Lung (tissue), 16 donors: ENCODE results near the gene EDC4. TPM values are rescaled to one million over a fixed set of nuclear protein-coding genes. Genes with fewer than 3 reads are reported as not detected.

Source experiments
- ATAC-seq: fragments of 200-7000 bp; cut with Tn5 transposase; one replicate; pipeline ENCODE4 v1.9.1; 2020; ENCODE audit warnings: moderate number of reproducible peaks; ENCODE audit not compliant: insufficient read depth, low FRiP score
- DNase-seq, 3 donors: peaks; one replicate each; pipeline ENCODE4 v3.0.0-alpha.2; 2013 to 2017
- H3K27ac ChIP-seq, 2 donors: one replicate each; pipeline ENCODE4 v1.5.1; 2013; ENCODE audit warnings: mild to moderate bottlenecking in 2 of 2, moderate library complexity in 2 of 2, control low read depth in 1 of 2, inconsistent platforms in 1 of 2, low read depth in 1 of 2, low read length in 1 of 2
- H3K27me3 ChIP-seq, 3 donors: one replicate each; pipeline ENCODE4 v1.5.1; 2013; ENCODE audit warnings: low read length in 2 of 3; ENCODE audit not compliant: control insufficient read depth in 3 of 3, insufficient read depth in 3 of 3
- H3K36me3 ChIP-seq, 4 donors: one replicate each; pipeline ENCODE4 v1.5.1; 2013; ENCODE audit warnings: low read length in 4 of 4, mild to moderate bottlenecking in 1 of 4, moderate library complexity in 1 of 4; ENCODE audit not compliant: control insufficient read depth in 4 of 4, insufficient read depth in 4 of 4
- H3K4me1 ChIP-seq, 5 donors: one replicate each; pipeline ENCODE4 v1.5.1; 2013; ENCODE audit warnings: low read length in 5 of 5, mild to moderate bottlenecking in 2 of 5, moderate library complexity in 1 of 5; ENCODE audit not compliant: control insufficient read depth in 5 of 5, insufficient read depth in 5 of 5
- H3K4me3 ChIP-seq: one replicate; pipeline ENCODE4 v1.5.1; 2013; ENCODE audit warnings: mild to moderate bottlenecking, control low read depth, moderate library complexity
- H3K9ac ChIP-seq, 2 donors: one replicate each; pipeline ENCODE4 v1.5.1; 2013; ENCODE audit warnings: low read length in 2 of 2, control low read depth in 1 of 2; ENCODE audit not compliant: insufficient read depth in 1 of 2
- H3K9me3 ChIP-seq, 4 donors: one replicate each; pipeline ENCODE4 v1.5.1; 2013; ENCODE audit warnings: low read length in 3 of 4, mild to moderate bottlenecking in 1 of 4, moderate library complexity in 1 of 4; ENCODE audit not compliant: control insufficient read depth in 4 of 4, insufficient read depth in 3 of 4
- CTCF ChIP-seq: IDR thresholded peaks from 2 replicates; pipeline ENCODE4 v1.5.1; 2012; ENCODE audit warnings: mild to moderate bottlenecking; ENCODE audit errors: control extremely low read depth, extremely low read depth
- WGBS, 2 donors: extraction: QIAGEN DNeasy Blood & Tissue Kit; methylation state at CpG; one replicate each; pipeline ENCODE4 v1.1.7; 2013; 5-methylcytosine and 5-hydroxymethylcytosine counted together
- long read RNA-seq, 5 donors: transcript quantifications; one replicate each; lab custom pipeline, GENCODE V29; 2026
- polyA plus RNA-seq, 2 donors: library from polyadenylated mRNA; stranded (reverse); fragments of 200-250 nt; gene quantifications; one replicate each; pipeline ENCODE4 v1.2.1, GENCODE V29; 2013
- total RNA-seq, 2 donors: library from RNA; depleted of rRNA in 1 of 2; stranded (reverse); fragments of >200 nt in 1 of 2; gene quantifications; one replicate each; pipeline ENCODE4 v1.2.1, GENCODE V29; 2014 to 2021
- donor health status: control.
- donor health status: control.
- donor health status: Bipolar disorder and iron deficiency.
- donor health status: healthy.
- donor health status: DM: yes; HTN: yes; CAD: no.

Gene EDC4
- total RNA-seq (10 to 100 TPM; 41.9 to 60.5 TPM), polyA plus RNA-seq (10 to 100 TPM; 33.5 to 37.0 TPM)
- long read RNA-seq, donor 1, partial matches to known transcripts, result 0 of 2 reads
- long read RNA-seq, donor 1, other reads (novel, unspliced or antisense), result 0 of 2 reads
- long read RNA-seq, donor 2, result 0 reads
- long read RNA-seq, donor 3, full-length matches to known transcripts, result 2 of 2 reads
- long read RNA-seq, donor 3, partial matches to known transcripts, result 0 of 2 reads
- long read RNA-seq, donor 3, other reads (novel, unspliced or antisense), result 0 of 2 reads
- long read RNA-seq, donor 4, result 0 reads
- long read RNA-seq, donor 5, partial matches to known transcripts, result 0 of 3 reads
- long read RNA-seq, donor 5, other reads (novel, unspliced or antisense), result 0 of 3 reads

DNA sequence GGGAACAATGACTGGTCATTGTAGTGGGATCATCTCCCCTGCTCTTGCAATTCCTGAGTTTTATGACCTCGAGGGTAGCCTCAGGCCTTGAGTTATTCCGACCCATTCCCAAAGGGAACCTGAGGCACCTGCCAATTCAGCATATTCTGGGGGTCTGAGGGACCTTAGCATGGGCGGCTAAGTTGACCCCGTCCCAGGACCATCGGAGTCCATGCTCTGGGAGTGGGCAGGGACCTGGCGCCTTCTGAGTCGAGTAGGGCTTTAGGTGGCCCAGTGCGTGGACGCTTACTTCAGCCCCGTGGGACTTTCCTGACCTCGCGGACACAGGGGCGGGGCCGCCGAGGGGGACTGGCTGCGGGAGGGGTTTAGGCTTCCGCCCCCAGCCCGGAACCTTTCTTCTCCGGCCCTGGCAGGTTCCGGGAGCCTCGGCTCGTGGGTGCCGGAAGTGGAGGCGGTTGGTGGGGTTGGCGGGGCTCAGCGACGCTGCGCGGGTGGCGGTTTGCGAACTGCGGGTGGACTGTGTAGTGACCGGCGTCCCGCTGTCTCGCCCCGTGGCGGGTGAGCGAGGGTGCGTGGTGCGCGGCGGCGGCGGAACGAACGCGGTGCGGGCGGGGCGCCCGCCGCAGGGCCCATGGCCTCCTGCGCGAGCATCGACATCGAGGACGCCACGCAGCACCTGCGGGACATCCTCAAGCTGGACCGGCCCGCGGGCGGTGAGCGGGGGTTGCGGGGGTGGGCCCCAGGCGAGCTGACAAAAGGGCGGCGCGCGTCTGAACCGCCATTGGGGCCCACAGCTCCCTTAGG, at the start of gene EDC4:
EDC4 (plus strand) TSS at position 422 of the 804 bp plus-strand sequence; CDS start at position 632, 210 bp downstream.
- Histone ChIP-seq H3K9ac (peak within 1 kb of the TSS; percentile 63 to 80), H3K9me3 (no peaks in the 10 kb centered on the region), H3K27ac (peak within 1 kb of the TSS; percentile 66 to 91), H3K36me3 (peaks cover 0 to 38% (median 23%) of the 10 kb centered on the region in 4 donors), H3K27me3 (no peaks in the 10 kb centered on the region), H3K4me3 (peak within 1 kb of the TSS; percentile 95), H3K4me1 (peaks cover 7 to 15% (median 9%) of the 10 kb centered on the region in 5 donors)
- WGBS, 2 donors, result 1 to 3% methylated on average over 38 to 72 of the region's 72 CpGs
- DNase-seq (peak; percentile 70 to 79 (median 79)), ATAC-seq (peak; percentile 91)
- no peak for TF ChIP-seq CTCF

DNA sequence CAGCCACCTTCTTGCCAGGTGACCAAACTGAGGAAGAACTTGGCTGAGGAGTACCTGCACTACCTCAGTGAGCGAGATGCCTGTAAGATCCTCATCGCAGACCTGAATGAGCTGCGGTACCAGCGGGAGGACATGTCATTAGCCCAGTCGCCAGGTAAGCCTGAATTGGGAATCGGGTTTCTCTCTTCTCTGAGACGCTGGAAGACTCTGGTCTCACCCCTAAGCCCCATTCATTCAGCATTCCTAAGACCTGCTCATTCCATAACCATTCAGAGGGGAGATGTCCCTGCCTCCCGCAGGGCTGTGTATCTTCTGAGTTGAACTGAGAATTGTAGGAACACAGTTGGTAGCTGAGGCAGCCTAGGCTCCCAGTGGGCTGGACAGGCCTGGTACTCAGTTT, 47.7 kb upstream of the EDC4 start:
- no peak for ATAC-seq
- TF ChIP-seq CTCF, result no peak
- 89 to 93% methylated on average over 8 of the region's 8 CpGs for WGBS, 2 donors

GRCh38 chr16:67825906-67826305, 46.9 kb upstream of the EDC4 start:
- Histone ChIP-seq H3K36me3 (peaks cover 5 to 34% (median 14%) of the 10 kb centered on the region in 4 donors), H3K4me3 (no peak overlapping the region), H3K27me3 (no peaks in the 10 kb centered on the region), H3K4me1 (no peaks in the 10 kb centered on the region), H3K27ac (no peak overlapping the region), H3K9ac (no peak overlapping the region), H3K9me3 (no peaks in the 10 kb centered on the region)
- no peak for ATAC-seq
- TF ChIP-seq CTCF, result no peak
- DNase-seq, result no peak
- WGBS, 2 donors, result 93 to 95% methylated on average over 14 of the region's 14 CpGs

More for the DNA sequence above, 47.7 kb upstream of the EDC4 start:
- Histone ChIP-seq H3K9ac (no peak overlapping the region), H3K27ac (no peak overlapping the region), H3K4me1 (no peaks in the 10 kb centered on the region), H3K27me3 (no peaks in the 10 kb centered on the region), H3K4me3 (no peak overlapping the region), H3K36me3 (peaks cover 5 to 28% (median 14%) of the 10 kb centered on the region in 4 donors), H3K9me3 (no peaks in the 10 kb centered on the region)
- DNase-seq, result no peak
